CD4-positive, alpha-beta T cell (primary cell): ENCODE results near the gene WDR88. TPM values are rescaled to one million over a fixed set of nuclear protein-coding genes. Genes with fewer than 3 reads are reported as not detected.
A peak's percentile ranks its signal among the peaks of the same experiment; 100 is the strongest.
"Not testable (repeated sequence)": the region's sequence is repeated elsewhere in the genome, so short reads cannot be mapped to it uniquely, and the experiment has no call there.

Source experiments
- ATAC-seq: fragments of 200-7000 bp; cut with Tn5 transposase; one replicate; pipeline ENCODE4 v1.10.0; 2022; ENCODE audit warnings: mild to moderate bottlenecking; ENCODE audit not compliant: poor library complexity
- CTCF ChIA-PET: fragments of 350-600 bp; sonication (Branson Sonifier 250); formaldehyde crosslinking; loops from one replicate; lab custom pipeline; 2021; ENCODE audit warnings: antibody characterized with exemption, inconsistent platforms; lab: Charles Lee
- POLR2A ChIA-PET: fragments of 350-600 bp; sonication (Branson Sonifier 250); formaldehyde crosslinking; loops from one replicate; lab custom pipeline; 2021; ENCODE audit warnings: antibody characterized with exemption, inconsistent platforms; lab: Charles Lee
- DNase-seq, 14 experiments: peaks; one replicate each; pipeline ENCODE4 v3.0.0-alpha.2; 2013 to 2020; ENCODE audit warnings: mixed read lengths in 2 of 14
- H3K27ac ChIP-seq, 2 donors: one replicate each; pipeline versions ENCODE4 v1.5.1 to v1.7.0; 2013; ENCODE audit warnings: low read length in 2 of 2, low read depth in 1 of 2, mild to moderate bottlenecking in 1 of 2
- H3K27me3 ChIP-seq, 2 experiments: 1 replicate in 1 of 2; 2 replicates in 1 of 2; pipeline versions ENCODE4 v1.6.1 to v1.7.0; 2013; ENCODE audit warnings: low read length in 2 of 2, control low read depth in 1 of 2, mild to moderate bottlenecking in 1 of 2, moderate library complexity in 1 of 2; ENCODE audit not compliant: insufficient read depth in 2 of 2, control insufficient read depth in 1 of 2
- H3K36me3 ChIP-seq: one replicate; pipeline ENCODE4 v1.6.1; 2013; ENCODE audit warnings: low read length, control low read depth; ENCODE audit not compliant: insufficient read depth
- H3K4me1 ChIP-seq: one replicate; pipeline ENCODE4 v1.6.1; 2013; ENCODE audit warnings: low read length, control low read depth; ENCODE audit not compliant: insufficient read depth
- H3K4me3 ChIP-seq: one replicate; pipeline ENCODE4 v1.5.1; 2013; ENCODE audit warnings: mild to moderate bottlenecking, low read length, moderate library complexity
- H3K9me3 ChIP-seq, 2 experiments: 1 replicate in 1 of 2; 2 replicates in 1 of 2; pipeline versions ENCODE4 v1.6.1 to v1.7.0; 2013; ENCODE audit warnings: low read length in 2 of 2, mild to moderate bottlenecking in 2 of 2, control low read depth in 1 of 2, moderate library complexity in 1 of 2; ENCODE audit not compliant: control insufficient read depth in 1 of 2, insufficient read depth in 1 of 2
- H3K27ac Mint-ChIP-seq: one replicate; pipeline ENCODE4 v1.8.0; 2020; ENCODE audit warnings: mixed read lengths
- H3K27me3 Mint-ChIP-seq: one replicate; pipeline ENCODE4 v1.8.0; 2021; ENCODE audit warnings: mixed read lengths
- H3K36me3 Mint-ChIP-seq: one replicate; pipeline ENCODE4 v1.8.0; 2021; ENCODE audit warnings: low read depth, mixed read lengths
- H3K4me1 Mint-ChIP-seq: one replicate; pipeline ENCODE4 v1.8.0; 2021; ENCODE audit warnings: low read depth, mixed read lengths
- H3K4me3 Mint-ChIP-seq: one replicate; pipeline ENCODE4 v1.8.0; 2020; ENCODE audit warnings: mild to moderate bottlenecking, mixed read lengths
- H3K9me3 Mint-ChIP-seq: one replicate; pipeline ENCODE4 v1.8.0; 2020; ENCODE audit warnings: mixed read lengths
- CTCF ChIP-seq: fragments of 200-600 bp; IDR thresholded peaks from one replicate; pipeline ENCODE4 v1.8.0; 2022; ENCODE audit warnings: antibody characterized with exemption, mild to moderate bottlenecking
- intact Hi-C, 2 experiments: fragments of 100-400 bp; cut with DNase I in 1 of 2; cut with micrococcal nuclease in 1 of 2; formaldehyde crosslinking; loops; one replicate each; pipeline versions ENCODE4 v1.15.1 to v1.9.0; 2023 to 2025; cut with DNase I, micrococcal nuclease
- total RNA-seq, 174 experiments: library from RNA in 2 of 174; stranded (reverse) in 2 of 174; gene quantifications; one replicate each; pipeline ENCODE4 v1.2.3 and lab custom pipeline; 2021 to 2026

The WDR88 gene
- total RNA-seq, 2 experiments from 2014 or later, result not detected

DNA sequence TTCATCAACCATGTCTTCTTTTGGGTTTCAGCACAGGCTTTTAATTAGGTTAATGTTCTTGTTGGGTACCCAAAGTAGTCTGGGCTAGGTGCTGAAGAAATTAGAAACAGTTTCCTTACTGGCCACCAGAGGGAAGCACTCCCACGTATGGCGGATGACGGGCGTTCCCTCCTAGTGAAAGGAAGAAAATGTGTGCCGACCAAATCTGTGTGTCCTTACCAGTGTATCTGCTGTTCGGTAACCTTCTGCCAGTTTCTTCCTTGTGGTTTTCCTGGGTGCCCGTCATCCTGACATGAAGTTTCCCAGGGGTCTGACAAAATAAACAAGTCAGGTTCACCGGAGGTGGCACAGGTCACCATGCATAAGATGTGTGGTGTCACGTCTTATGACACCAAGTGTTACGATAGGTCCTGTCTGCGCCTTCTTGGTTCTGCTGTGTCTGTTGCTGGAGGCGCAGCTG is 6.0 kb upstream of the WDR88 start:
- H3K9me3 ChIP-seq, result no peaks in the 10 kb centered on the region
- Mint-ChIP-seq H3K27me3 (no peaks in the 10 kb centered on the region), H3K36me3 (peaks cover 66% of the 10 kb centered on the region), H3K4me1 (peaks cover 8% of the 10 kb centered on the region), H3K9me3 (no peaks in the 10 kb centered on the region), H3K27ac (no peak overlapping the region), H3K4me3 (no peak overlapping the region)
- no peak overlapping the region for H3K27ac ChIP-seq
- ATAC-seq (peak; percentile 98), DNase-seq (peak; percentile 33 to 82 (median 39))
- peaks cover 4% of the 10 kb centered on the region for H3K4me1 ChIP-seq
- H3K36me3 ChIP-seq, result peaks cover 36% of the 10 kb centered on the region
- no peaks in the 10 kb centered on the region for H3K27me3 ChIP-seq
- H3K4me3 ChIP-seq, result no peak overlapping the region
- TF ChIP-seq CTCF, result peak; percentile 85
- ChIA-PET POLR2A (interaction anchor here (1.8 kb wide), 1 partner anchor 51 kb away, joined by 5 read pairs; no protein-coding TSS in a partner anchor), CTCF (interaction anchor here (1.2 to 5.4 kb wide), 3 partner anchors 58 to 281 kb away, joined by 3 to 26 read pairs (median 6); no protein-coding TSS in a partner anchor)
- intact Hi-C loops, result loop anchor here (1.0 to 5.0 kb wide), 2 partner anchors 51 to 280 kb away; no protein-coding TSS in a partner anchor

DNA sequence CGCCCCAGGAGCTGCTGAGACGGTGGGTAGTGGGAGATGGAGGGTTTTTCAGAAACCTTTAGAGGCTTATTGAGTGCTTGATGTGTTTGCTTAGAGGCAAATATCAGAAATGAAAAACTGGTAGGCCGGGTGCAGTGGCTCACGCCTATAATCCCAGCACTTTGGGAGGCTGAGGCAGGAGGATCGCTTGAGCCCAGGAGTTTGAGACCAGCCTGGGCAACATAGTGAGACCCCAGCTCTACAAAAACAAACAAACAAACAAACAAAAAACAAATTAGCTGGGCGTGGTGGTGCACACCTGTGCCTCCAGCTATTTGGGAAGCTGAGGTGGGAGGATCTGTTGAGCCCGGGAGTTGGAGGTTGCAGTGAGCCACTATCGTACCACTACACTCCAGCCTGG is 5.2 kb upstream of the WDR88 start:
- H3K4me3 ChIP-seq, H3K4me3 Mint-ChIP-seq, H3K27me3 ChIP-seq, H3K27me3 Mint-ChIP-seq, H3K9me3 Mint-ChIP-seq, H3K4me1 Mint-ChIP-seq, DNase-seq, H3K9me3 ChIP-seq, H3K27ac ChIP-seq, H3K27ac Mint-ChIP-seq, ATAC-seq, H3K4me1 ChIP-seq: not testable (repeated sequence)
- intact Hi-C loops, result loop anchor here (1.0 to 5.0 kb wide), 2 partner anchors 51 to 280 kb away; no protein-coding TSS in a partner anchor
- POLR2A ChIA-PET, result interaction anchor here (1.8 kb wide), 1 partner anchor 50 kb away, joined by 5 read pairs; no protein-coding TSS in a partner anchor
- CTCF ChIA-PET, result interaction anchor here (1.9 to 5.4 kb wide), 2 partner anchors 58 to 280 kb away, joined by 6 to 26 read pairs; no protein-coding TSS in a partner anchor
- H3K36me3 ChIP-seq, result peaks cover 36% of the 10 kb centered on the region
- H3K36me3 Mint-ChIP-seq, result peaks cover 66% of the 10 kb centered on the region

GRCh38 chr19:33129901-33130300 is 2.0 kb upstream of the WDR88 start:
- ChIA-PET CTCF (interaction anchor here (1.2 kb wide), 1 partner anchor 54 kb away, joined by 6 read pairs; no protein-coding TSS in a partner anchor), POLR2A (no interaction called here)
- H3K4me1 ChIP-seq, result peaks cover 9% of the 10 kb centered on the region
- TF ChIP-seq CTCF, result no peak
- H3K27me3 ChIP-seq, result no peaks in the 10 kb centered on the region
- Mint-ChIP-seq H3K27me3 (no peaks in the 10 kb centered on the region), H3K27ac (no peak overlapping the region), H3K4me1 (peaks cover 9% of the 10 kb centered on the region), H3K4me3 (no peak overlapping the region), H3K36me3 (peaks cover 51% of the 10 kb centered on the region), H3K9me3 (no peaks in the 10 kb centered on the region)
- no peak overlapping the region for H3K4me3 ChIP-seq
- peaks cover 0 to 8% of the 10 kb centered on the region in 2 experiments for H3K9me3 ChIP-seq
- H3K27ac ChIP-seq, result no peak overlapping the region
- peaks cover 24% of the 10 kb centered on the region for H3K36me3 ChIP-seq
- intact Hi-C loops, result loop anchor here in 1 of 2 experiments (5.0 kb wide), 1 partner anchor 47 kb away; no protein-coding TSS in a partner anchor
- no peak for DNase-seq
- no peak for ATAC-seq
